Activated T-cell treated with anti-CD3 and anti-CD28 coated beads, Interleukin-2, amount 50 U/mL, for 1 hour (primary cell): ENCODE results near the gene LLGL2.
A peak's percentile ranks its signal among the peaks of the same experiment; 100 is the strongest.

Source experiments
- DNase-seq: peaks from one replicate; pipeline ENCODE4 v3.0.0-alpha.2; 2020

The LLGL2 gene

GRCh38 chr17:75491680-75492079 is 33.8 kb upstream of the LLGL2 start:
- DNase-seq: no peak

DNA sequence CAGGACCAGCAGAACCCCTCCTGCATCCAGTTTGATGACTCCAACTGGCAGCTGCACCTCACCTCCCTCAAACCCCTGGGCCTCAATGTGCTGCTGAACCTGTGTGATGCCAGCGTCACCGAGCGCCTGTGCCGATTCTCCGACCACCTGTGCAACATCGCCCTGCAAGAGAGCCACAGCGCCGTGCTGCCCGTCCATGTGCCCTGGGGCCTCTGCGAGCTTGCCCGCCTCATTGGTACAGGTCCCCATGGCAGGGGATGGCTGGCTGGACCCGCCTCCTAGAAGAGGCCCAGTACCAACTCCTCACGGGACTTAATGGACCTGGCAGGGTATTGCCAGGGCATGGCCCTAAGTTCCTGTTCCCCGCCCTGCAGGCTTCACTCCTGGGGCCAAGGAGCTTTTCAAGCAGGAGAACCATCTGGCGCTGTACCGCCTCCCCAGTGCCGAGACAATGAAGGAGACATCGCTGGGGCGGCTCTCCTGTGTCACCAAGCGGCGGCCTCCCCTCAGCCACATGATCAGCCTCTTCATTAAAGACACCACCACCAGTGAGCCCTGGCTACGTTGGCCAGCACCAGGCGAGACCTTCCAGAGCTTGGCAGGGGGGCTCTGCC is 32.8 kb upstream of the LLGL2 start:
- no peak for DNase-seq

DNA sequence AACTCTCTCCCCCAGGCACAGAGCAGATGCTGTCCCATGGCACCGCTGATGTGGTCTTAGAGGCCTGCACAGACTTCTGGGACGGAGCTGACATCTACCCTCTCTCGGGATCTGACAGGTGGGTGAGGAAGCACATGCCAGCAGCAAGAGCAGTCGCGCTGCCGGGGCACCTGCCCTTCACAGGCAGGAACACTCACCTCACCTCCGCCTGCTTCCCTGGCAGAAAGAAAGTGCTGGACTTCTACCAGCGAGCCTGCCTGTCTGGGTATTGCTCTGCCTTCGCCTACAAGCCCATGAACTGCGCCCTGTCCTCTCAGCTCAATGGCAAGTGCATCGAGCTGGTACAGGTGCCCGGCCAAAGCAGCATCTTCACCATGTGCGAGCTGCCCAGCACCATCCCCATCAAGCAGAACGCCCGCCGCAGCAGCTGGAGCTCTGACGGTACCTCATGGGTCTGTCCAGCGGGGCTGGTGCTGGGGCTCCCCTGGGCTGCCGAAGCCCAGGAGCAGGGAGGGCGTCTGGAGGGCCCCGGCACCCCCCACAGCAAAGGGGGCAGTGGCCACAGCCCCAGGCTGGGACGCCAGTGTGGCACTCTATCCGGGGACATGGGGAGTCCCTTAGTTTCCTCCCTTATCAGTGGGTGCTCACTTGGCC is 31.9 kb upstream of the LLGL2 start:
- DNase-seq: no peak

DNA sequence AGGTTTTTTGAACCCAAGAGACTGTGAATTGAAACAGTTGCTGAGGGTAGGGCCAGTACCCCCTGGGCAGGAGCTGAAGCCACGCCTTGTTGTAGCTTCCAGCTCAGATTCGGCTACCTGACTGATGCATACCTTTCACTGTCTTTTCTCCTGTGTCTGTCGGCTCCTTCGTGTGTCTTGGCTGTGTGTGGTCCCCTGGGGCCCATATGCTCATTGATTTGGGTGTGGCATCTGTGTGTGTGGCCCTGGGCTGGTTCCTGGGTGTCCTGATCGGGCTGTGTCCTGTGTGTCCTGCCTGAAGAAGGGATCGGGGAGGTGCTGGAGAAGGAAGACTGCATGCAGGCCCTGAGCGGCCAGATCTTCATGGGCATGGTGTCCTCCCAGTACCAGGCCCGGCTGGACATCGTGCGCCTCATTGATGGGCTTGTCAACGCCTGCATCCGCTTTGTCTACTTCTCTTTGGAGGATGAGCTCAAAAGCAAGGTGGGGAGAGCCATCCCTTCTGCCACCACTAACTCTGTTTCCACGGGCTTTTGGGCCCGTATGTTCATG is 31.1 kb upstream of the LLGL2 start:
- DNase-seq: no peak

GRCh38 chr17:75496005-75496404 is 29.5 kb upstream of the LLGL2 start:
- no peak for DNase-seq

DNA sequence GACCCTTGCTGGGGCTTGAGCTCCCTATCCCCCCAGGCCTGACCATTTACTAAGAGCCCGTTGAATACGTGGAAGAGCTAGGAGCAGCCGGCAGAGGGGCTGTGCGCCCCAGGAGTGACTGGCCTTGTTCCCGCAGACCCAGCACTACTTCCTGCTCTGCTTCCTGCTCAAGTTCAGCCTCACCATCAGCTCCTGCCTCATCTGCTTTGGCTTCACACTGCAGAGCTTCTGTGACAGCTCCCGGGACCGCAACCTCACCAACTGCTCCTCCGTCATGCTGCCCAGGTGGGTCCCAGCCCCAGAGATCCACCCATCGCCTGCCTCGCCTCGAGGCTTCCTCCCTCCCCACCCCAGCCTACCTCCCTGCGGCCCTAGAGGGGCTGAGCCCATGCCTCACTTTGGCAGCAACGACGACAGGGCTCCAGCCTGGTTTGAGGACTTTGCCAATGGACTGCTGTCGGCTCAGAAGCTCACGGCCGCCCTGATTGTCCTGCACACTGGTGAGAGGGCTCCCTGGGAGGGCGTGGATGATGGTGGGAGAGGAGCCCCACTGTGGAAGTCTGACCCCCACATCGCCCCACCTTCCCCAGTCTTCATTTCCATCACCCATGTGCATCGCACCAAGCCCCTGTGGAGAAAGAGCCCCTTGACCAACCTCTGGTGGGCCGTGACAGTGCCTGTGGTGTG is 27.3 kb upstream of the LLGL2 start:
- no peak for DNase-seq

DNA sequence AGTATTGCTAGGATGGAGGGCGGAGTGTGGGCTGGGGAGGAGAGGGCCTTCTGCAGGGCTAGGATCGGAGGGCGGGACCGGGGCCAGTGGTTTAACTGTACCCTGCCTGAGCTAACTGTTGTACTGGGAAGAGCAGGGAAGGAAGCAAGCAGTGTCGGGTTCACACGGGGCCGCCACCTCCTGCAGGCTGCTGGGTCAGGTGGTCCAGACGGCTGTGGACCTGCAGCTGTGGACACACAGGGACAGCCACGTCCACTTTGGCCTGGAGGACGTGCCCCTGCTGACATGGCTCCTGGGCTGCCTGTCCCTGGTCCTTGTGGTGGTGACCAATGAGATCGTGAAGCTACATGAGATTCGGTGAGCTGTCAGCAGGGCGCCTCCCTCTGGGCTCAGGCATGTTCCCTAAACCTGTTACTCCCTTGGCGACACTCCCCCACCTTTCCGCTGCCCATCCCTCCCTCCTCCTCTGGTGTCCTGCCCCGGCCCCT is 26.7 kb upstream of the LLGL2 start:
- DNase-seq: no peak

DNA sequence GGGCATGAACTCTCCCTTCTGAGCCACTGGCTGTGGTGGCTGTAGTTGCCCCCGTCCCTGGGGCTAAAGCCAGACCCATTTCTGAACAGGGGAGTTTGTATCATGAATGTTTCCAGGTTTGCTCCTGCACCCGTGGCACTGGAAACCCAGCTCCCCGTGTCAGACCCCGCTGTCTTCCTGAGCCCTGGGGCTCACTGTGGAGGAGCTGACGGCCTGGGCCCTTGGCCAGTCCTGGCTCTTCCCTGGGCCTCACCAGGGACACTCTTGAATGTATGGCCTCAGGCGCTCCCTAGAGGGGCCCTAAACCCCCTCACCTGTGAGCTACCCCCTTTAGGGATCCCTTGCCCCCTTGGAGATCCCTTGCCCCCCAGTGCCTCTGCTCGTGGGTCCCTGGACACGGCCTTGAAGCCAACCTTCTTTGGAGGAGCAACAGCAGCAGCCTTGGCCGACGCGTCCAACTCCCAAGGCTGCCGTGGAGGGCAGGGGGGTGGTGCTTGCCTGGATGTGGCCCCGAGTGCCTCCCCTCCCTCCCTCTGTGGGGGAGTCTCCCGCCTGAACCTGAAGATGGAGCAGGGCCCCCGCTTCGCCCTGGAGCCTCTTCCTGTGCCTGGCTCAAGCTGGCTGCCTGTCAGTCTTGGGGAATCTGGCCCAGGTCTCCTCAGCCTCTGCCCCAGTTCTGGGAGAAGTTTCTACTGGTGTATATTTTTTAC is 26.0 kb upstream of the LLGL2 start:
- DNase-seq: no peak

DNA sequence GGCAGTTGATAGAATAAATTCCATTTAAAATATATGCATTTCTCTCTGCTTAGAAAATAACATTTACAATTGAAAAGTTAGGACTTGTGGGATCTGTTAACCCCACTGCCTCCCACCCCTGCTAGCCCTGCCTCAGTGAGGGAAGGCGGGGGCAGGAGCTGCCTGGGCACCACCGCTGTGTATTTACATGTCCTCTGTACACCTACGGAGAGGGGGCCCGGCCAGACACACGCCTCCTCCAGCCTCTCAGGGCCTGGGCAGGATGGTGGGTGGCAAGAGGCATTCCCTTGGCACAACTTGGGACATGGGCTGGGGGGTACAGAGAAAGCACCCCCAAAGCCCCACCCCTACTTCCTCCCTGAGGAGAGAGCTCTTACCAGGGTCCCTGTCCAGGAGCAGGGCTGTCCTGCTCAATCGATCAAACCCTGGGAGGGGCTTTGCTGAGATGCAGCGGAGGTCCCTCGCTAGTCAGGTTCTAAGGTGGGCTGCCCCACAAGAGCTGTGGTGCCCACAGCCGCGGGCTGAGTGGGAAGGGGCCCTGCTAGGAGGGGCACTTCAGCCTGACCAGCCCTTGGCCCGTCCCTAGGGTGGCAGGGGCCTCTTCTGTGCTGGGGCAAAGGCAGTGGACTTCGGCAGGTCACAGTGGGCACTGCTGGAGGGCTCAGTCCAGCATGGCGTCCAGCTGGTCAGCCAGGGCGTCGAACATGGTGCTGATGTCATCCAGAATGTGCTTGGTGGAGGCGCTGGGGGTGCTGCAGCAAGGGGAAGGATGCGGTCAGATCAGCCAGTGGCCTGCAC is 24.9 kb upstream of the LLGL2 start:
- no peak for DNase-seq

DNA sequence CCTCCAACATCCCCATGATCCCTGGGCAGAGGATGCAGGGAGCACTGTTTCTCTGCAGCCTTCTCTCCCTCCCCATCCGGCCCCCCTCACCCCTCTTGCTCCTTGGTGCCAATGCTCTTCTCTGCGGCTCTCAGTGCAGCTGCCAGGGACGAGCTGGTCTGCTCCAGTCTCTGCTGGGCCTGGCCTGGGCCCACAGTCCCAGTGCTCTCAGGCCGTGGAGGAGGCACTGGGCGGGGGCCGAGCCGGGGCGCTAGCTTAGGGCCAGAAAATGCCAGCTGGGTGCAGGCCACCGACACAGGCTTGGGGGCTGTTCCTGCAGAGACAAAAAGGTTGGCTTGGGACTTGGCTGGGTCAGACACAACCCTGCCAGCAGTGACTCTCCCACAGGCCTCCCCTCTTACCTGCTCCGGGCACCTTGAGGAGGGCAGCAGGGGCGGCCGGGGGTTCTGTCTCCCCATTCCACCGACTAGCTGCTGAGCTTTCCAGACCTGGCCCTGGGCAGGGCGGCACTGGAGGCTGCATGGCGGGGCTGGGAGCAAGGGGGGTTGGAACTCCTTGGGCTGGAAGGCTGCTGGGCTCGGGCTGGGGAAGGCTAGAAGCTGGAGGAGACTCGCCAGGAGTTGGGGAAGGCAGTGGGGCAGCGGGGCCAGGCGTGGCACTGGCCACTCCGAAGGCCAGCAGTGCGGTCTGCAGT is 24.0 kb upstream of the LLGL2 start:
- DNase-seq: no peak

GRCh38 chr17:75502072-75502720 is 23.3 kb upstream of the LLGL2 start:
- DNase-seq: no peak

DNA sequence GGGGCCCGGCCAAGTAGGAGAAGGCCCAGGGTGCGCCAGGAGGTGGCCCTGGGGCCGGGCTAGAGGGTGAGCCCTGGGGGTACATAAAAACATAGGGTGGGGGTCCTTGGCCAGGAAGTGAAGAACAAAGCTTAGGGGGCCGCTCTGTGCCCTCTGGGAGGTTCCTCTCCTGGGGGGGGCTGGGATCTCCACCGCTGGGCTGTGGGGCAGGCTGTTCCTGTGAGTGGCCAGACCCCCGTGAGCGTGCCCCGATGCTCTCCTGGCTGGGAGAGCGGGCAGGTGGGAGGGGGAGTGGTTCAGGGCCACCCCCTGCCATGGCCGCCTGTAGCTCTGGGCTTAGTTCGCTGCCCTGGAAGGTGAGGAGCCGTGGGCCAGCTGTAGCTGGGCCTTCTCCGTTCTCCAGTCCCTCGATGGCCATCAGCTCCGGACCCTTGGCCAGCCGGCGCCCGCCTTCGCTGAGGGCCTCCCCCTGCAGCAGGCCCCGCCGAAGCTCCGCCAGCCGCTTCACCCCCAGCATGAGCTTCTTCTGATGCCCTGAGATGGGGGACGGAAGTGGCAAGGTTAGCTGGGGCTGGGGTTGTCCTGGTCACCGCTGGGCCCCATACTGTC is 22.7 kb upstream of the LLGL2 start:
- no peak for DNase-seq

GRCh38 chr17:75503337-75503950 is 22.1 kb upstream of the LLGL2 start:
- no peak for DNase-seq

GRCh38 chr17:75503976-75504346 is 21.5 kb upstream of the LLGL2 start:
- no peak for DNase-seq

- DNase-seq: peak; percentile 56
These were observed 20.9 kb upstream of the LLGL2 start for GRCh38 chr17:75504347-75505151.

DNA sequence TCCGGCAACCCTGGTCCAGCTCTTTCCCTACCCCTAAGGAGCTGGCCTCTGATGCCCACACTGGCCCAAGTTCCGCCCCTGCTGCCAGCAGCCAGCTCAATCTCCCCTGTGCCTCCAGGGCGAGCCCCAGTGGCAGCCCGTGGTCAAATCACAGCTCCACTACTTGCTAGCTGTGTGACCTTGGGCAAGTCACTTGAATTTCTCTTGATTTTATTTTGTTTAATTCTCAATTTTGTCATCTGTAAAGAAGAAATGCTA is 20.4 kb upstream of the LLGL2 start:
- no peak for DNase-seq

DNA sequence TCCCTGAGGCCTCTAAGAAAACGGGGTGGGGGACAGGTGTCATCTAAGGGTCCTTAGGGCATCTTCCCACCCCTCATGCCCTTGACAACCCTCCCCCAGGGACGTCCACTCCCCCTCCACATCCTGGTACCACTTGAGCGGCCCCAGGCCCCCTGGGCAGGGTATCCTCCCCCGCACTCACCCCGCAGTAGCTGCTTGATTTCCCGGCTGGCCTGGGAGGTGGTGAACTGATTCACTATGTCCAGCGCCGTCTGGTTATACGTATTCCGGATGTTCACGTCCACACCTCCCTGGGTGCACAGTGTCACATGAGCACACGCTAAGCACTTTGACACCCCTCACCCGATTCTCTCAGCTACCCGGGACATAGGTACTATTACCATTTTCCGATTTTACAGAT is 19.9 kb upstream of the LLGL2 start:
- DNase-seq: no peak

DNA sequence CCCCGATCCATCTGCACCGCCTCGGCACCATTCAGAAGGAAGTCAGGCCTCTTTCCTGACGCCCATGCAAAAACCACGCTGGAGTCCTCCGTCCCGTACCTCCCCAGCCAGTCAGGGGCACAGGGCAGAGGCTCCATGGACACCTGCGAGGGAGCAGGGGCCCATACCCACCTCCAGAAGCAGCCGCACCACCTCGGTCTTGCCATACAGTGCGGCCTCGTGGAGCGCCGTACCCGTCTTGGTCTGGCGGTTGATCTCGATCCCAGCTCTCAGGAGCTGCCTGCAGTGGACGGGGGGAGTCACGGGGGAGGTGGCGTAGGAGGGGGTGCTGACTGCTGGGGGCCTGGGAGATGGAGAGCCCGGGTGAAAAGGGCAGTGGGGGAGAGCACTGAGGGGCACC is 19.4 kb upstream of the LLGL2 start:
- no peak for DNase-seq

DNA sequence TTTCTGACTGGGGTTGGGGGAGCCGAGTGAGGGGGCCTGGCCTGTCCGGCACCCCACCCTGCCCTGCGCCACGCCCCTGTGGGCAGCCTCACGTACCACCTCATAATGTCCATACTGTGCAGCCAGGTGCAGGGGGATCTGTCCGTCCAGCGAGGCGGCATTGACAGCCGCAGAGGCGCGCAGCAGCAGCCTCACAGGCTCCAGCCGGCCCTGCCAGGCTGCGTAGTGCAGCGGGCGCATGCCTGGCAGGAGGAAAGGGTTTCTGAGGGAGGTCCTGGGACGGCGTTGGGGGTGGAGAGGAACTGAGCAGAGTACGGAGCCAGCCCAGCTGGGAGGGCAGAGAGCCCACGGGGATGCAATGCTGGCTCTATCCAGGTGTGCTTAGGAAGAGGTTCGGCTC is 18.6 kb upstream of the LLGL2 start:
- DNase-seq: no peak
